Measurements from ENCODE around the gene ADRA2B. TPM values are rescaled to one million over a fixed set of nuclear protein-coding genes. Genes with fewer than 3 reads are reported as not detected.
A peak's percentile ranks its signal among the peaks of the same experiment; 100 is the strongest.
"Not testable (repeated sequence)": the region's sequence is repeated elsewhere in the genome, so short reads cannot be mapped to it uniquely, and the experiment has no call there.

Gene ADRA2B
- total and polyA plus RNA-seq, 12 donors = 1.5 to 7.3 (median 3.4) TPM

DNA sequence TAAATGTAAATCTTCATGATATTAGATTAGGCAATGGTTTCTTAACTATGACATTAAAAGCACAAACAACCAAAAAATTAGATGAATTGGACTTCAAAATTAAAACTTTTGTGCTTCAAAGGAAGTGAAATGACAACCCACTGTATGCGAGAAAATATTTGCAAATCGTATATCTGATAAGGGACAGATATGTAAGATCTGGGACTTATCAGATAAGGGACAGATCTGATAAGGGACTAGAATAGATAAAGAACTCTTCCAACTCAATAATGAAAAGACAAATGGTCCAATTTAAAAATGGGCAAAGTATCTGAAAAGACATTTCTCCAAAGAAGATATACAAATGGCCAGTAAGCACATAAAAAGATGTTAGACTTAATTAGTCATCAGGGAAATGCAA is 29.2 kb downstream of the ADRA2B start:
- Histone ChIP-seq H3K9me3 (no peaks in the 10 kb centered on the region), H3K36me3 (no peaks in the 10 kb centered on the region), H3K4me1 (peaks cover 25 to 64% (median 55%) of the 10 kb centered on the region in 9 donors), H3K27me3 (no peaks in the 10 kb centered on the region), H3K4me3 (no peak overlapping the region), H3K27ac (no peak overlapping the region)
- TF ChIP-seq, protein P1, sequence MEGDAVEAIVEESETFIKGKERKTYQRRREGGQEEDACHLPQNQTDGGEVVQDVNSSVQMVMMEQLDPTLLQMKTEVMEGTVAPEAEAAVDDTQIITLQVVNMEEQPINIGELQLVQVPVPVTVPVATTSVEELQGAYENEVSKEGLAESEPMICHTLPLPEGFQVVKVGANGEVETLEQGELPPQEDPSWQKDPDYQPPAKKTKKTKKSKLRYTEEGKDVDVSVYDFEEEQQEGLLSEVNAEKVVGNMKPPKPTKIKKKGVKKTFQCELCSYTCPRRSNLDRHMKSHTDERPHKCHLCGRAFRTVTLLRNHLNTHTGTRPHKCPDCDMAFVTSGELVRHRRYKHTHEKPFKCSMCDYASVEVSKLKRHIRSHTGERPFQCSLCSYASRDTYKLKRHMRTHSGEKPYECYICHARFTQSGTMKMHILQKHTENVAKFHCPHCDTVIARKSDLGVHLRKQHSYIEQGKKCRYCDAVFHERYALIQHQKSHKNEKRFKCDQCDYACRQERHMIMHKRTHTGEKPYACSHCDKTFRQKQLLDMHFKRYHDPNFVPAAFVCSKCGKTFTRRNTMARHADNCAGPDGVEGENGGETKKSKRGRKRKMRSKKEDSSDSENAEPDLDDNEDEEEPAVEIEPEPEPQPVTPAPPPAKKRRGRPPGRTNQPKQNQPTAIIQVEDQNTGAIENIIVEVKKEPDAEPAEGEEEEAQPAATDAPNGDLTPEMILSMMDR (IDR thresholded peaks at IDR 0.05) = no peak
- DNase-seq (no peak), ATAC-seq (no peak)
- intact Hi-C loops (cut with DNase I) = no loop called here
- WGBS, 2 donors = 79 to 84% methylated on average over 2 of the region's 2 CpGs

DNA sequence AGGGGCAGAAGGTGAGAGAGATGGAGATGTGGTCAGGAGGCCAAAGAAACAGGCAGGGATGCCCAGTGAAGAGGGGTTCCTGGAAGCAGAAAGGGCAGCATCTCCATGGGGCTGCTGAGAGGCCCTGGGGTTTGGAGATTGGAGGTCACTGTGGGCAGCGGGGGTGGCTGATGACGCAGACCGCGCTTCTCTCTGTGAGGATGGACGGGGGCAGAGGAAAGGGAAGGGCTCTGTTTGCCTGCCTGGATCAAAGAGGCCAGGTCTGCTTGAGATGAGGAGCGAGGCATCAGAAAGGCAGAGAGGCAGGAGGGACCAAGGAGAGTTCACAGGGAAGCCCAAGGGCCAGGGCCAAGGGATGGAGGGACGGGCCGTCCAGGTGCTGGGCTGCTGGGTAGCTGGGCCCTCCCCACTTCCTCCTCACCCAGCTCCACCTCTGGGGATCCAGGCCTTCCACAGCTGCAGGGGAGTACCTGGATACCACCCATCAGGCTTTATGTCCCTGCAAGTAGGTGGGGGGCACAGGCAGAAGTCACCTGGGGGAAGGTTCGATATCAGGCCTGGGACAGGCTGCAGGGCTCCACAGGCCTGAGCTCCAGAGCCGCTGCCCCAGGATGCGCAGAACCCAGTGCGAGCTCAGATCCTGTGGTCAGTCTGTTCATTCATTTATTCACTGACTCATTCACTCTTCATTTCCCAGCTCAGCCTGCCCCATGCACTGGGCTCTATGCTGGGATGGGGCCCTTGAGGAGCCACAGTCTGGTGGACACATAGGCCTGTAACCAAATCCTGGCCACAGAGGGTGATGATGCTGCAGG is 30.6 kb downstream of the ADRA2B start:
- TF ChIP-seq, protein P1 (IDR thresholded peaks at IDR 0.05) = no peak
- H3K9me3 ChIP-seq = no peaks in the 10 kb centered on the region
- H3K4me3 ChIP-seq = no peak overlapping the region
- no peaks in the 10 kb centered on the region for H3K27me3 ChIP-seq
- H3K4me1 ChIP-seq = peaks cover 25 to 53% (median 47%) of the 10 kb centered on the region in 9 donors
- ATAC-seq (no peak), DNase-seq (no peak)
- H3K27ac ChIP-seq = no peak overlapping the region
- intact Hi-C loops (cut with DNase I) = no loop called here
- no peaks in the 10 kb centered on the region for H3K36me3 ChIP-seq
- WGBS, 2 donors = 95 to 98% methylated on average over 12 of the region's 12 CpGs

DNA sequence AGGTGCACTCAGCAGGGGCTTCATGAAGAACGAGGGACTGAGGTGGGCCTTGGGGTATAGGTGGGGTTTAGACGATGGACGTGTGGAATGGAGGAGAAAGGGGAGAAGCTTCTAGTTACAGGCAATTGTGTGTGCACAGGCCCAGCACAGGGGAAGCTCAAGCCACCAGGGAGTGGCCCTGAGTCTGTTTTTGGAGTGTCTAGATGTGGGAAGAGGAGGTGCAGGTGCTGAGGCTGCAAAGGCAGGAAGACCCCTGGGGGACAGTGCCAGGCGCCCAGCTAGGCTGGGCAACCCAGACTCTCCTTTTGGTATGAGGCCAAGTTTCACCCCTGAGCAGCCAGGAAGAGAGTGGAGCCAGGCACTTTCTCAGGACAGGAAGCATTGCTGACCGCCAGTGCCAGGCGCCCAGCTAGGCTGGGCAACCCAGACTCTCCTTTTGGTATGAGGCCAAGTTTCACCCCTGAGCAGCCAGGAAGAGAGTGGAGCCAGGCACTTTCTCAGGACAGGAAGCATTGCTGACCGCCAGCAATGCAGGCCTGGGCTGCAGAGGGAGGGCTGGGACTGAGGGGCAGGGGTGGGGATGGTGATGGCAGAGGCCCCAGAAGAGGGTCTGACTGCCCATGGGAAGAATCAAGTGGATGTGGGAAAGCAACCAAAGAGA is 31.4 kb downstream of the ADRA2B start:
- Histone ChIP-seq H3K27ac (peak overlapping the region in 2 of 10 donors; percentile 83 to 90), H3K4me1 (peaks cover 23 to 47% (median 39%) of the 10 kb centered on the region in 9 donors)
- not testable (repeated sequence) for H3K4me3 ChIP-seq, H3K9me3 ChIP-seq, H3K27me3 ChIP-seq, DNase-seq, H3K36me3 ChIP-seq
- WGBS, 2 donors = 60 to 85% methylated on average over 5 to 7 of the region's 7 CpGs
- intact Hi-C loops (cut with DNase I) = loop anchor here in 1 of 10 donors (5.0 kb wide), 1 partner anchor 32 kb away; the partner anchor contains the start of gene ADRA2B
- peak in 1 of 8 donors; percentile 18 for ATAC-seq

DNA sequence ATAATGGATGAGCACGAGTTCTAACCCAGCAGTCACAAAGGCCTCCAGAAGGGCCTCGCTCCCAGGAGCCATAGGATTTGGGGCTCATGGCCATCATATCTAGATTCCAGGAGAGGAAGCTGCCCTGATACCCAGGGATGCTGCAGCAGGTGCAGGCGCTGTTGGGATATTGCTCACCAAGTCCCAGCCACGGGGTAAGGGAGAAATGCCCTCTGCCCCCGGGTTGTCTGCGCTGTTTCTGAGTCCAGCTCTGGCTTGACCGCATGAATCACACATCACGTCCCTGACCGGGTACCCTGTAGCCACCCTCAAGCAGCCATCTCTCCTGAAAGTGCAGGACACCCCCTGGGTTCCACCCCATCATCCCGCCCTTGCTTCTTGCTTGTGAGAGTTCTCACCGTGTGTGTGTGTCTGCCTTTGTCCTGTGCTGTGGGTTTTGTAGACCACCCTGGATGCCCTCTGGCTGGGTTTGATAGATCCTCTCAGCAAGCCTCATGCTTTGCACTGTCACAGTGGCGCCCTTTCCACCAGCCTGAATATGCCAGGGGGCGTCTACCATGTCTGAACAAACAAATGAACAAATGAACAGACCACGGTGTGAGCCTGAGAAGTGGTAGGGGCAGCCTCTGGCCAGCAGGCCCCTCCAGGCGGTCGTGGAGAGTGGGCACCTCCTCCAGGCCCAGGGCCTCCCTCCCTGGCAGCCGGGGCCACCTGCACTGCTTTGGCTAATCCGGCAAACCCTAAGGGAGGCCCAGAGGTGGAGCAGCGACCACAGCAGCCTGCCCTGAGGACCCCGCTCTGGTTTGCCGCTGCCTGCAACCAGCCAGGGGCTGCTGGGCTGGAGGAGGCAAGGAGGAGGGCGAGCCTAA is 32.1 kb downstream of the ADRA2B start:
- DNase-seq = no peak
- intact Hi-C loops (cut with DNase I) = loop anchor here in 1 of 10 donors (5.0 kb wide), 1 partner anchor 33 kb away; the partner anchor contains the start of gene ADRA2B

More for the DNA sequence above, 32.1 kb downstream of the ADRA2B start:
- H3K27me3 ChIP-seq = no peaks in the 10 kb centered on the region
- H3K4me3 ChIP-seq = no peak overlapping the region
- no peaks in the 10 kb centered on the region for H3K9me3 ChIP-seq
- TF ChIP-seq, protein P1 (IDR thresholded peaks at IDR 0.05) = no peak
- WGBS, 2 donors = 94 to 96% methylated on average over 22 of the region's 22 CpGs
- H3K36me3 ChIP-seq = no peaks in the 10 kb centered on the region
- peak overlapping the region in 8 of 10 donors; percentile 37 to 90 (median 74) for H3K27ac ChIP-seq
- peaks cover 16 to 39% (median 32%) of the 10 kb centered on the region in 9 donors for H3K4me1 ChIP-seq
- ATAC-seq = no peak

Measured in heart right ventricle (tissue), 16 donors.